Adrenal gland (tissue), 12 donors: ENCODE data around the gene ARHGAP4. TPM values are rescaled to one million over a fixed set of nuclear protein-coding genes. Genes with fewer than 3 reads are reported as not detected.

Source experiments
- DNase-seq, 7 donors: peaks; one replicate each; pipeline ENCODE4 v3.0.0-alpha.2; 2019 to 2020
- H3K27ac ChIP-seq, 5 donors: fragments of 200-600 bp; sonication (generic) in 4 of 5; 1 replicate in 3 of 5; 2 replicates in 2 of 5; pipeline versions ENCODE4 v1.5.1 to v1.8.0; 2016 to 2020; ENCODE audit warnings: mild to moderate bottlenecking in 1 of 5
- H3K27me3 ChIP-seq: fragments of 200-600 bp; 2 replicates; pipeline ENCODE4 v1.8.0; 2021
- H3K36me3 ChIP-seq, 2 donors: fragments of 200-600 bp; replicated peaks in 1 of 2; 1 replicate in 1 of 2; 2 replicates in 1 of 2; pipeline versions ENCODE4 v1.5.1 to v1.8.0; 2018 to 2022
- H3K4me1 ChIP-seq, 2 donors: fragments of 200-600 bp; replicated peaks in 1 of 2; 1 replicate in 1 of 2; 2 replicates in 1 of 2; pipeline versions ENCODE4 v1.5.1 to v1.8.0; 2018 to 2021
- H3K4me3 ChIP-seq, 4 donors: fragments of 200-600 bp; sonication (generic) in 3 of 4; one replicate each; pipeline ENCODE4 v1.5.1; 2016 to 2018
- H3K9me3 ChIP-seq, 3 donors: fragments of 200-600 bp; sonication (generic) in 1 of 3; replicated peaks in 1 of 3; 1 replicate in 2 of 3; 2 replicates in 1 of 3; pipeline versions ENCODE4 v1.5.1 to v1.8.0; 2016 to 2021
- CTCF ChIP-seq, 6 experiments: fragments of 450-650 bp in 4 of 6; fragments of 200-600 bp in 2 of 6; sonication (generic) in 1 of 6; IDR thresholded peaks; 1 replicate in 5 of 6; 2 replicates in 1 of 6; pipeline versions ENCODE4 v1.5.1 to v1.8.0; 2016 to 2021; ENCODE audit warnings: antibody characterized with exemption in 6 of 6, mild to moderate bottlenecking in 2 of 6, moderate library complexity in 1 of 6
- POLR2A ChIP-seq, 2 donors: fragments of 450-650 bp; IDR thresholded peaks; one replicate each; pipeline ENCODE4 v1.6.1; 2017; ENCODE audit warnings: antibody characterized with exemption in 2 of 2, mild to moderate bottlenecking in 2 of 2, moderate library complexity in 1 of 2
- WGBS, 4 donors: extraction: QIAGEN DNeasy Blood & Tissue Kit in 2 of 4; methylation state at CpG; one replicate each; pipeline versions ENCODE4 v1.1.5 to v1.1.7; 2013 to 2017; 5-methylcytosine and 5-hydroxymethylcytosine counted together
- intact Hi-C, 2 donors: fragments of 100-400 bp; cut with DNase I; formaldehyde crosslinking; loops; one replicate each; pipeline versions ENCODE4 v1.14.1 to v1.15.0; 2022 to 2023
- polyA plus RNA-seq, 3 donors: library from polyadenylated mRNA; stranded (reverse); fragments of 200-250 nt in 2 of 3; fragments of 350-450 nt in 1 of 3; fragmentation: Illumina TruSeq in 1 of 3; extraction: RNeasy Lipid Tissue Mini Kit (QIAGEN cat#74804) in 1 of 3; gene quantifications; one replicate each; pipeline ENCODE4 v1.2.3, GENCODE V29; 2013 to 2014
- total RNA-seq, 9 donors: library from RNA; depleted of rRNA in 4 of 9; stranded (reverse); fragments of >200 nt in 4 of 9; fragments of 120-200 nt in 1 of 9; fragmentation: NEBNext Ultra II Directional in 1 of 9; extraction: Animal tissue kit (Norgen Biotek cat#: 25700) in 1 of 9; gene quantifications; one replicate each; pipeline versions ENCODE4 v1.1.0 to v1.2.4, GENCODE V29; 2013 to 2023
- donor health status: healthy with polysubstance abuse.
- donor health status: Bipolar disorder and iron deficiency.
- donor health status: DM: yes; HTN: yes; CAD: no.
- donor health status: DM: no; HTN: no; CAD: no.
- donor health status: DM: no; HTN: no; CAD: no.
- donor health status: DM: yes; HTN: yes; CAD: no.

The ARHGAP4 gene
- total and polyA plus RNA-seq, 12 donors, result 1.5 to 316 (median 46.0) TPM

GRCh38 chrX:153878969-153879653 lies 47.0 kb downstream of the ARHGAP4 start:
- peaks cover 61% of the 10 kb centered on the region for H3K27me3 ChIP-seq

GRCh38 chrX:153878345-153878744 lies 47.7 kb downstream of the ARHGAP4 start:
- Histone ChIP-seq H3K27ac (no peak overlapping the region), H3K4me3 (no peak overlapping the region), H3K9me3 (no peaks in the 10 kb centered on the region), H3K36me3 (no peaks in the 10 kb centered on the region), H3K4me1 (no peaks in the 10 kb centered on the region), H3K27me3 (peaks cover 53% of the 10 kb centered on the region)
- WGBS, 4 donors, result 21 to 47% (median 36%) methylated on average over 3 to 5 of the region's 5 CpGs
- TF ChIP-seq POLR2A (IDR thresholded peaks at IDR 0.05), result no peak
- no peak for TF ChIP-seq CTCF (IDR thresholded peaks at IDR 0.05)
- no peak for DNase-seq
- intact Hi-C loops, result no loop called here

More at GRCh38 chrX:153878969-153879653, 47.0 kb downstream of the ARHGAP4 start:
- intact Hi-C loops, result no loop called here
- WGBS, 4 donors, result 9 to 27% (median 15%) methylated on average over 11 to 28 of the region's 28 CpGs
- Histone ChIP-seq H3K4me3 (no peak overlapping the region), H3K27ac (no peak overlapping the region), H3K36me3 (no peaks in the 10 kb centered on the region), H3K4me1 (no peaks in the 10 kb centered on the region), H3K9me3 (no peaks in the 10 kb centered on the region)
- DNase-seq, result peak in 1 of 7 donors; percentile 16
- no peak for TF ChIP-seq CTCF (IDR thresholded peaks at IDR 0.05)
- no peak for TF ChIP-seq POLR2A (IDR thresholded peaks at IDR 0.05)

- Histone ChIP-seq H3K27me3 (peaks cover 47% of the 10 kb centered on the region), H3K36me3 (no peaks in the 10 kb centered on the region), H3K4me3 (no peak overlapping the region), H3K4me1 (no peaks in the 10 kb centered on the region), H3K27ac (no peak overlapping the region), H3K9me3 (no peaks in the 10 kb centered on the region)
- 75 to 88% (median 84%) methylated on average over 7 to 8 of the region's 8 CpGs for WGBS, 4 donors
- TF ChIP-seq CTCF (IDR thresholded peaks at IDR 0.05) (no peak), POLR2A (IDR thresholded peaks at IDR 0.05) (no peak)
- intact Hi-C loops, result no loop called here
- DNase-seq, result no peak
Observed at GRCh38 chrX:153877571-153878261, 48.3 kb downstream of the ARHGAP4 start.

GRCh38 chrX:153876112-153876491 lies 50.0 kb downstream of the ARHGAP4 start:
- H3K4me1 ChIP-seq, result no peaks in the 10 kb centered on the region
- no peak overlapping the region for H3K27ac ChIP-seq
- no peak overlapping the region for H3K4me3 ChIP-seq
- peaks cover 32% of the 10 kb centered on the region for H3K27me3 ChIP-seq
- intact Hi-C loops, result no loop called here
- 22 to 71% (median 46%) methylated on average over 2 to 3 of the region's 3 CpGs for WGBS, 4 donors
- TF ChIP-seq CTCF (IDR thresholded peaks at IDR 0.05), result no peak
- TF ChIP-seq POLR2A (IDR thresholded peaks at IDR 0.05), result no peak
- no peak for DNase-seq
- no peaks in the 10 kb centered on the region for H3K9me3 ChIP-seq
- no peaks in the 10 kb centered on the region for H3K36me3 ChIP-seq
